ENCODE results near the gene HLA-F.

DNA sequence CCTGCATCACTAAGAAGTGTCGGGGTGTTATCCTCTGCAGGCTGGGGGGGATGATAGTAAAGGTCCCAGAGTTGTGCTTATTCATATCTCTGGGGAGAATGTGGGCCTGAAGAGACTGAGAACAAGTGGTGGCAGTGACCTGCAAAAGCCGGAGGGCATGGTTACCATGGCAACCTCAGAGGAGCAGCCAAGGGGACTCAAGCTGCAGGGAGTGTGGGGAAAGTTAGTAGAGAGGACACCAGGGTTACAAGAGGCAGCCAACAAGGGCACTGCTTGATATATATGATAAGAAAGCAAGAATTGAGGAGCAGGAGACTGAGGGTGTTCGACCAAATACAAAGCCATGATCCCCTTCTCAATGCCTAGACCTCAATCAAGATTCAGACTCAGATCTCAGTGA is 46.1 kb downstream of the HLA-F start:
- TF ChIP-seq POLR2A (IDR thresholded peaks at IDR 0.05; ENCODE audit: low read length) (no peak), GATA1 (IDR thresholded peaks at IDR 0.05; ENCODE audit: low read depth, low read length) (no peak)

Data from erythroblast (primary cell).